Measurements from ENCODE around the gene CDH5. TPM values are rescaled to one million over a fixed set of nuclear protein-coding genes. Genes with fewer than 3 reads are reported as not detected.

The CDH5 gene
- total RNA-seq, 2 experiments from 2014 or later, result not detected

- H3K4me1 Mint-ChIP-seq (ENCODE audit: low read depth), result peaks cover 4% of the 10 kb centered on the region
- H3K27ac Mint-ChIP-seq, result no peak overlapping the region
- H3K4me3 Mint-ChIP-seq, result no peak overlapping the region
- intact Hi-C loops (cut with micrococcal nuclease), result no loop called here
- H3K36me3 Mint-ChIP-seq (ENCODE audit: low read depth), result no peaks in the 10 kb centered on the region
- no peaks in the 10 kb centered on the region for H3K9me3 Mint-ChIP-seq
- H3K27me3 Mint-ChIP-seq (ENCODE audit: low read depth), result peaks cover 56% of the 10 kb centered on the region
- DNase-seq, result no peak
- CTCF ChIA-PET, result interaction anchor here (1.5 kb wide), 1 partner anchor 14 kb away, joined by 3 read pairs; no protein-coding TSS in a partner anchor
Measured at GRCh38 chr16:66429290-66429962, 62.9 kb downstream of the CDH5 start.

GRCh38 chr16:66430214-66430613 lies 63.7 kb downstream of the CDH5 start:
- intact Hi-C loops (cut with micrococcal nuclease), result no loop called here
- no peak overlapping the region for H3K27ac Mint-ChIP-seq
- H3K4me1 Mint-ChIP-seq (ENCODE audit: low read depth), result peaks cover 4% of the 10 kb centered on the region
- no peaks in the 10 kb centered on the region for H3K9me3 Mint-ChIP-seq
- no peak overlapping the region for H3K4me3 Mint-ChIP-seq
- H3K36me3 Mint-ChIP-seq (ENCODE audit: low read depth), result no peaks in the 10 kb centered on the region
- H3K27me3 Mint-ChIP-seq (ENCODE audit: low read depth), result peaks cover 50% of the 10 kb centered on the region
- CTCF ChIA-PET, result interaction anchor here (0.6 to 1.5 kb wide), 2 partner anchors 13 to 17 kb away, joined by 3 to 5 read pairs; no protein-coding TSS in a partner anchor
- DNase-seq, result no peak

- Mint-ChIP-seq H3K4me1 (ENCODE audit: low read depth) (peaks cover 1% of the 10 kb centered on the region), H3K27me3 (ENCODE audit: low read depth) (peaks cover 38% of the 10 kb centered on the region), H3K27ac (no peak overlapping the region), H3K36me3 (ENCODE audit: low read depth) (no peaks in the 10 kb centered on the region), H3K9me3 (no peaks in the 10 kb centered on the region), H3K4me3 (no peak overlapping the region)
- intact Hi-C loops (cut with micrococcal nuclease), result no loop called here
- CTCF ChIA-PET, result no interaction called here
- no peak for DNase-seq
Measured at GRCh38 chr16:66431760-66432159, 65.3 kb downstream of the CDH5 start.

GRCh38 chr16:66432429-66432828 lies 65.9 kb downstream of the CDH5 start:
- peaks cover 38% of the 10 kb centered on the region for H3K27me3 Mint-ChIP-seq (ENCODE audit: low read depth)
- H3K36me3 Mint-ChIP-seq (ENCODE audit: low read depth), result no peaks in the 10 kb centered on the region
- no peak overlapping the region for H3K4me3 Mint-ChIP-seq
- no peak overlapping the region for H3K27ac Mint-ChIP-seq
- no peak for DNase-seq
- H3K4me1 Mint-ChIP-seq (ENCODE audit: low read depth), result peaks cover 1% of the 10 kb centered on the region
- intact Hi-C loops (cut with micrococcal nuclease), result no loop called here
- CTCF ChIA-PET, result interaction anchor here (1.1 to 1.8 kb wide), 2 partner anchors 26 to 43 kb away, joined by 3 to 7 read pairs; no protein-coding TSS in a partner anchor
- no peaks in the 10 kb centered on the region for H3K9me3 Mint-ChIP-seq

- H3K36me3 Mint-ChIP-seq (ENCODE audit: low read depth), result no peaks in the 10 kb centered on the region
- DNase-seq, result no peak
- CTCF ChIA-PET, result interaction anchor here (0.6 kb wide), 1 partner anchor 29 kb away, joined by 4 read pairs; no protein-coding TSS in a partner anchor
Measured at GRCh38 chr16:66434619-66435430, 68.3 kb downstream of the CDH5 start.

GRCh38 chr16:66435896-66436295 lies 69.4 kb downstream of the CDH5 start:
- Mint-ChIP-seq H3K27me3 (ENCODE audit: low read depth) (peaks cover 12% of the 10 kb centered on the region), H3K27ac (no peak overlapping the region), H3K4me1 (ENCODE audit: low read depth) (no peaks in the 10 kb centered on the region), H3K4me3 (no peak overlapping the region), H3K9me3 (no peaks in the 10 kb centered on the region), H3K36me3 (ENCODE audit: low read depth) (no peaks in the 10 kb centered on the region)
- DNase-seq, result no peak
- intact Hi-C loops (cut with micrococcal nuclease), result no loop called here
- CTCF ChIA-PET, result interaction anchor here (0.7 kb wide), 1 partner anchor 126 kb away, joined by 4 read pairs; no protein-coding TSS in a partner anchor

More at GRCh38 chr16:66434619-66435430, 68.3 kb downstream of the CDH5 start:
- intact Hi-C loops (cut with micrococcal nuclease), result no loop called here
- no peaks in the 10 kb centered on the region for H3K9me3 Mint-ChIP-seq
- peaks cover 20% of the 10 kb centered on the region for H3K27me3 Mint-ChIP-seq (ENCODE audit: low read depth)
- no peak overlapping the region for H3K27ac Mint-ChIP-seq
- no peaks in the 10 kb centered on the region for H3K4me1 Mint-ChIP-seq (ENCODE audit: low read depth)
- H3K4me3 Mint-ChIP-seq, result no peak overlapping the region

- DNase-seq, result no peak
- no peaks in the 10 kb centered on the region for H3K9me3 Mint-ChIP-seq
- CTCF ChIA-PET, result no interaction called here
- no peak overlapping the region for H3K27ac Mint-ChIP-seq
- intact Hi-C loops (cut with micrococcal nuclease), result no loop called here
- H3K4me3 Mint-ChIP-seq, result no peak overlapping the region
- H3K36me3 Mint-ChIP-seq (ENCODE audit: low read depth), result no peaks in the 10 kb centered on the region
- H3K27me3 Mint-ChIP-seq (ENCODE audit: low read depth), result peaks cover 8% of the 10 kb centered on the region
- no peaks in the 10 kb centered on the region for H3K4me1 Mint-ChIP-seq (ENCODE audit: low read depth)
Measured at GRCh38 chr16:66437391-66437945, 71.0 kb downstream of the CDH5 start.

GRCh38 chr16:66438536-66438935 lies 72.0 kb downstream of the CDH5 start:
- no peaks in the 10 kb centered on the region for H3K4me1 Mint-ChIP-seq (ENCODE audit: low read depth)
- no peaks in the 10 kb centered on the region for H3K9me3 Mint-ChIP-seq
- no peak for DNase-seq
- no peaks in the 10 kb centered on the region for H3K36me3 Mint-ChIP-seq (ENCODE audit: low read depth)
- H3K27me3 Mint-ChIP-seq (ENCODE audit: low read depth), result peaks cover 2% of the 10 kb centered on the region
- CTCF ChIA-PET, result no interaction called here
- no peak overlapping the region for H3K4me3 Mint-ChIP-seq
- H3K27ac Mint-ChIP-seq, result no peak overlapping the region
- intact Hi-C loops (cut with micrococcal nuclease), result no loop called here

- intact Hi-C loops (cut with micrococcal nuclease), result no loop called here
- no peak overlapping the region for H3K4me3 Mint-ChIP-seq
- CTCF ChIA-PET, result interaction anchor here (0.6 kb wide), 1 partner anchor 341 kb away, joined by 3 read pairs; no protein-coding TSS in a partner anchor
- H3K4me1 Mint-ChIP-seq (ENCODE audit: low read depth), result no peaks in the 10 kb centered on the region
- H3K27ac Mint-ChIP-seq, result no peak overlapping the region
- no peak for DNase-seq
- no peaks in the 10 kb centered on the region for H3K9me3 Mint-ChIP-seq
- H3K27me3 Mint-ChIP-seq (ENCODE audit: low read depth), result peaks cover 4% of the 10 kb centered on the region
- no peaks in the 10 kb centered on the region for H3K36me3 Mint-ChIP-seq (ENCODE audit: low read depth)
Measured at GRCh38 chr16:66439051-66439730, 72.7 kb downstream of the CDH5 start.

GRCh38 chr16:66440271-66440802 lies 73.8 kb downstream of the CDH5 start:
- DNase-seq, result no peak
- CTCF ChIA-PET, result no interaction called here
- H3K4me3 Mint-ChIP-seq, result no peak overlapping the region
- H3K9me3 Mint-ChIP-seq, result no peaks in the 10 kb centered on the region
- intact Hi-C loops (cut with micrococcal nuclease), result no loop called here
- no peaks in the 10 kb centered on the region for H3K4me1 Mint-ChIP-seq (ENCODE audit: low read depth)
- H3K27me3 Mint-ChIP-seq (ENCODE audit: low read depth), result peaks cover 2% of the 10 kb centered on the region
- no peaks in the 10 kb centered on the region for H3K36me3 Mint-ChIP-seq (ENCODE audit: low read depth)
- H3K27ac Mint-ChIP-seq, result no peak overlapping the region

GRCh38 chr16:66440970-66441369 lies 74.5 kb downstream of the CDH5 start:
- H3K4me1 Mint-ChIP-seq (ENCODE audit: low read depth), result no peaks in the 10 kb centered on the region
- H3K36me3 Mint-ChIP-seq (ENCODE audit: low read depth), result no peaks in the 10 kb centered on the region
- H3K27ac Mint-ChIP-seq, result no peak overlapping the region
- H3K4me3 Mint-ChIP-seq, result no peak overlapping the region
- H3K27me3 Mint-ChIP-seq (ENCODE audit: low read depth), result peaks cover 2% of the 10 kb centered on the region
- H3K9me3 Mint-ChIP-seq, result no peaks in the 10 kb centered on the region
- DNase-seq, result no peak
- CTCF ChIA-PET, result interaction anchor here (1.0 to 1.7 kb wide), 3 partner anchors 14 to 36 kb away, joined by 3 to 6 read pairs (median 4); no protein-coding TSS in a partner anchor
- intact Hi-C loops (cut with micrococcal nuclease), result no loop called here
